ENCODE results near the gene KIFC1.
A peak's percentile ranks its signal among the peaks of the same experiment; 100 is the strongest.
"Not testable (repeated sequence)": the region's sequence is repeated elsewhere in the genome, so short reads cannot be mapped to it uniquely, and the experiment has no call there.

The KIFC1 gene

DNA sequence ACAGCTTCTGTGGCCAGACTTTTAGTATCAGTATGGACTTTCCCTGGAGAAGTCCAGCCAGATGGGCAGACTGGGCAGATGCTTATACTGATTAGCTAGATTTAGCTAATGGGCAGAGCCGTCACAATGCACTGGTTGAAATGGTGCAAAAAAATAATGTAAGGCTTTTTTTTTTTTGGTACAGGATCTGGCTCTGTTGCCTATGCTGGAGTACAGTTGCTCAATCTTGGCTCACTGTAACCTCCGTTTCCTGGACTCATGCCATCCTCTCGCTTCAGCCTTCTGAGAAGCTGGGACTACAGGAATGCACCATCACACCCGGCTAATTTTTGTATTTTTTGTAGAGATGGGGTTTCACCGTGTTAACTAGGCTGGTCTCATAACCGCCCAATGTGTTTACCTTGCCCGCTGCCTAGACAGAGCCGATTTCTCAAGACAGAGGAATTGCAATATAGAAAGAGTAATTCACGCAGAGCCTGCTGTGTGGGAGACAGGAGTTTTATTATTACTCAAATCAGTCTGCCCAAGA, 16.4 kb upstream of the KIFC1 start:
- DNase-seq = no peak

GRCh38 chr6:33377171-33377570, 14.5 kb upstream of the KIFC1 start:
- no peak for DNase-seq

DNA sequence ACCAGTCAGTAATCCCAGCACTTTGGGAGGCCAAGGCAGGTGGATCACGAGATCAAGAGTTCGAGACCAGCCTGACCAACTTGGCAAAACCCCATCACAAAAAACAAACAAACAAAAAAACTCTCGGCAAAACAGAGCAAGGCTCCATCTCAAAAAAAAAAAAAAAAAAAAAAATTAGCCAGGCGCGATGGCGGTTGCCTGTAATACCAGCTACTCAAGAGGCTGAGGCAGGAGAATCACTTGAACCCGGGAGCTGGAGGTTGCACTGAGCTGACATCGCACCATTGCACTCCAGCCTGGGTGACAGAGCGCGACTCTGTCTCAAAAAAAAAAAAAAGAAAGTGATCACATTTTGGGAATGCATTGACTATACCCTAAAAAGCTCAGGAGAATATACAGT, 12.4 kb upstream of the KIFC1 start:
- not testable (repeated sequence) for DNase-seq

DNA sequence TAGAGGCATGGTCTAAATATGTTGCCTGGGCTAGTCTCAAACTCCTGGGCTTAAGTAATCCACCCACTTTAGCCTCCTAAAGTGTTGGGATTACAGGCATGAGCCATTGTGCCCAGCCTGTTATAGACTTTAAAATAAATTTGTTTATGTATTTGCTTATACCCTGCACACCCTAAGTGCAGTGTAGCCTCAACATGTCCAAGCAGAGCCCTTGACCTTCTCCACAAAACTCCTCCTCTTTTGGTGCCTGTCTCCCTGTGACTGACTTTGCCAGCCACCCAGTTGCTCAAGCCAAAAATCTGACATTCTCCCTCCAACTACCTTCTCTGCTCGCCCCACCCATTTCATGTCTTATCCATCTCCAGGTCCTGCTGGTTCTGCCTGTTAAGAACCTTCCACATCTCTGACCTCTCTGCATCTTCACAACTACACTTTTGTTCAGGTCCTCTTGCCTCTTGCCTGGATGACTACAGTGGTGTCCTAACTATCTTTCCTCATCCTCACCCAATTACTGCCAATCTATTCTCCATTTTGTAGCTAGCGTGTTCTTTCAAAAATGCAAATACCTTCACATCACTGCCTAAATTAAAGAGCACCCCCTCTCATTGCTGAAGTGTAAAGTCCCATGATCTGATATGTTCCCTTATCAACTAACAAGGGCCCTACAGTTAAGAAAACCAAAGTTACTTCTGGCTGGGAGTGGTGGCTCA, 11.2 kb upstream of the KIFC1 start:
- DNase-seq = no peak

DNA sequence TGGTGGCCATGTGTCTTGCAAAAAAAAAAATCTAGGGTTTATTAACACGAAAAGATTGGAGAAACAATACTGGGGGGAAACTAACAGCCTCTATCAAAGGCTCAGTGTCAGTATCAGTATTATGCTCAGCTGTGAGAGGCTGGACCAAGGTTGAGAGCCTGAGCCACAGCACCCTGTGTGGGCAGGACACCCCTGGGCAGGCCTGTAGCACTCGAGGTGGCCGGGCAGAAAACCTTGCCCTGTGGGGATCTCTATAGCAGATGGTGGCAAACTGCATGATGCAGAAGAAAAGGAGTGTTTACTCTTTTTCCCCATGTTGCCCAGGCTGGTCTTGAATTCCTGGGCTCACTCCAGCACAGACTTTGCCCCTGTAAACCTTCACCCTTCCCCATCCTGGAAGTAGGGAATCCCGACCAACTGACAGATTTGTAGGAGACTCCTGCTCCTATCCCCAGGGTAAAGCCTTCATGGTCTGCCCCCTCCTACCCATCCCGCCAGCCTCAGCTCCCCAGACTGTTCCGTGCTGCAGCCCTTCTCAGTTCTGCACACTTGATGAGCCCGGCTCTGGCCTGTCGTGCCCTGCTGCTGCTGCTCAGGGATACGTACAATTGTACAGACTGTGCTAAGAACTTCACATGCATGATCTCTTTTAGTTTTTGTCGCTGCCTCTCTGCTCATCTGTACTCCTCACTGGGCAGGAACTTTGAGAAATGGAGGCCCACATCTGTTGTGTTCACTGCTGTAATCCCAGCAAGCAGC, 8.0 kb upstream of the KIFC1 start:
- DNase-seq = no peak

DNA sequence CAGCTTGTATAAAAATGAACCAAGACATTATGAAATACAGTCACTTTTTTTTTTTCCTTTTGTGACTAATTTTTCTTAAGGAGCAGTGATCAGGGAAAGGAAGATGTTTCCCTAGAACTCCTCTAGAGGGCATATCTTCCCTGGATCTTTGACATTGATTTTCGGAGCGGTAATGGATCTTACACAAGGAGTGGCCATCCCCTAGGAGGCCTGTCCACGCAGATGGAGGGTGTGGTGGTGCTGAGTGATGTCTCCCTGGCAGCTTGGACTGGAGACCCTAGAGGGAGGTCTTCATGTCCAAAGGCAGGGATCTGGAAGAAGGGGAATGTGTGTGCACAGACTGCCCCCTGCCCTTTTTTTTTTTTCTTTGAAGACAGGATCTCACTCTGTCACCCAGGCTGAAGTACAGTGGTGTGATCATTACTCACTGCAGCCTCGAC, 7.0 kb upstream of the KIFC1 start:
- DNase-seq = no peak

- DNase-seq = no peak
Observed at GRCh38 chr6:33390173-33390572, 1.4 kb upstream of the KIFC1 start.

GRCh38 chr6:33390767-33391277, 801 bp upstream of the KIFC1 start:
- no peak for DNase-seq

DNA sequence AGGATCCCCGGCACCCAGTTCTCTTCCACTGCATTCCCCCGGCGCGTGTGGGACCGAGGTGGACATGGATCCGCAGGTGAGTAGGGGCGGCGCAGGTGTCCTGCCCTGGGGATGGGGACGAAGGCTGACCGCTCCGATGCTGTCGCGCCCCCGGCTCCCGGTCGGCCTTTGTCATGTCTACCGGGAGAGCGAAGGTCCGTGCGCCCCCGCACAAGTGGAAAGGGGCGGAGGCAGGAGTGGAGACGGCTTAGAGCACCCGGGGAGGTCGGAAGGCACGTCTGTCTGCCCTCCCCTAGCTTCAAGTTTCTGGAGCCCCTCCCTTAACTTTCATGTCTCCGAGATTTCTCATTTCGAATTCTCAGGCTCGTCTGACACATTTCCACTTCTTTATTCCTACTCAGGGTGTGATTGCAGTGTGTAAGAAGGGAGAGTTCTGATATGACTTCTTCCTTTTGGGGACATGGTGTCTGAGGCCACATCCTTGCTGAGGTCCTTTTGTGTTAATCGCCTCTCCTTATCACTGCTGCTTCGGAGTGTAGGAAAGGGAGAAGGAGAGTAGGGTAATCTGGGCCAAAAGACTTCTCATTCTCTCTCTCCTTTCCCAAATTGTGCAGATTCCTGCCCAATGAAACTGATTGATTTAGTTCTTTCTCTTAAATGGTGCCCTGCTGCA, 435 bp downstream of the KIFC1 start:
- no peak for DNase-seq

GRCh38 chr6:33392595-33392948, 949 bp downstream of the KIFC1 start:
- DNase-seq = no peak

GRCh38 chr6:33392979-33393378, 1.4 kb downstream of the KIFC1 start:
- no peak for DNase-seq

- no peak for DNase-seq
Observed at GRCh38 chr6:33397541-33397940, 5.9 kb downstream of the KIFC1 start.

DNA sequence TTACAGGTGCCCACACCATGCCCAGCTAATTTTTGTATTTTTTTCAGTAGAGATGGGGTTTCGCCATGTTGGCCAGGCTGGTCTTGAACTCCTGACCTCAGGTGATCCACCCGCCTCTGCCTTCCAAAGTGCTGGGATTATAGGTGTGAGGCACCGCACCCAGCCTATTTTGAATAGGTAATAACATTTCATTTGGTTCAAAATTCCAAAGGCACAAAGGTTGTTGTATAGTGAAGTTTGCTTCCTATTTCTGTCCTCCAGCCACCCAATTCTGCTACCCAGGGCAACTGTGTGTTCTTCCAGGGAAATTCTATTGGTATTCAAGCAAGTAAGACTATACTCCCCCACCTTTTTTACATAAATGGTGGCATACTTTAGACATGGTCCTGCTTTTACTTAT, 7.0 kb downstream of the KIFC1 start:
- DNase-seq = not testable (repeated sequence)

GRCh38 chr6:33399881-33400280, 8.3 kb downstream of the KIFC1 start:
- DNase-seq = not testable (repeated sequence)

- no peak for DNase-seq
Observed at GRCh38 chr6:33404884-33405283, 13.3 kb downstream of the KIFC1 start.

GRCh38 chr6:33405386-33405940, 13.8 kb downstream of the KIFC1 start:
- no peak for DNase-seq

GRCh38 chr6:33406126-33406525, 14.5 kb downstream of the KIFC1 start:
- no peak for DNase-seq

DNA sequence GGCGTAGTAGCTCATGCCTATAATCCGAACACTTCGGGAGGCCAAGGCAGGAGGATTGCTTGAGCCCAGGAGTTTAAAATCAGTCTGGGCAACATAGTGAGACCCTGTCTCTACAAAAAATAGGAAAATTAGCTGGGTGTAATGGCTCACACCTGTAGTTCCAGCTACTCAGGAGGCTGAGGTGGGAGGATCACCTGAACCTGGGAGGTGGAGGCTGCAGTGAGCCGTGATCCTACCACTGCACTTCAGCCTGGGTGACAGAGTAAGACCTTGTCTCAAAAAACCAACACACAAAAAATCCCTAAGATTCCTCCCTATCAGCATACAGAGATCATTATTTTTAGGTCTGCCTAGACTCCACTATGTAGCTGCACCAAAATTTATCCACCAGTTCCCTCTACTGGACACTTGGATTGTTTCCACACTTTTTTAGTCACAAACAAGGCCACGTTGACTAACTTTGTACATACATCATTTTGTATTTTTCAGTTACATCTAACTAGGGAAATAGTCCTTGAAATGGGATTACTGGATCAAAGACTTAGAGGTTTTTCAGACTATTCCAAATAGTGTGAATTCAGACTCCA, 15.6 kb downstream of the KIFC1 start:
- no peak for DNase-seq

- peak; percentile 94 to 96 for DNase-seq
Observed at GRCh38 chr6:33410050-33410710, 18.6 kb downstream of the KIFC1 start.

DNA sequence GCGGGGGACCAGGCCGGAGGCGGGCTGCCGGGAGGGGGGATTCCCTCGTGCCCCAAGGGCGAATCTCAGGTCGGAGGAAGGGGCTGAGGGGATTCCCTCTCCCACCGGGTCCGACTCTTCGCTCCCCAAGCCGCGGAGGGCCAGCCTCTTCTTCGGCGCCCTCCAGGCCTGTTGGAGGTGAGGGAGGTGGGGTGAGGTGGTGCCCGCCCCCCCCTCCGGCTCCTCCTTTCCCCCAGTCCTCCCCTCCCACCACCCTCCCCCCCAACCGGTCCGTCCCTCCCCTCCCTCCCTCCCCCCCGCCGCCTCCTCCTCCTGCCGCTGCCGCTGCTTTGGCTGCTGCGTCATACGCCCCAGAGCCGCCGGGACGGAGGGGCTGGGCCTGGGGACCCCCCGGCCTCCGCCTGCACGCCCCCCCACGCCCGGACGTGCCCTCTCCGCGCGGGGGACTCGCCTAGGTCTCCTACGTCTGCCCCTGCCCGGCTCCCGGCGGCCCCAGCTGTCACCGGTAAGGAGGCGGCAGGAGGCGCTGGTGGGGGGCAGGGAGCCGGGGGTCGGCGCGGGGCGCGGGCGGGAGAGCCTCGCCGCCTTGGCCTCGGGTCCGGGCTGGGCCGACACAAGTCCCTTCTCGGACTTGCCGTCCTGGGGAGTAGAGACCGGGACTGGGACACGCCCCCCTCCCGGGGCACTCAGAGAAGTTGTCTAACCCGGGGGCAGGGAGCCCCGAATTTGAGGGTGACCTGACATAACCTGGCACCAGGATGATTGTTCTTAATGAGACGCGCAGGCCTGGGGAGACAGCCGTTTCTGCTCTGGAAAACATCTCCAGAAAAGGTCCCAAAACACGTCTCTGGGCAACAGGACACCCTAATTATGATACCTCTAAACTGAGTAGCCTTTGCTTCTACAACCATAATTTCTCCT, 19.3 kb downstream of the KIFC1 start, which contains the start of gene PHF1:
PHF1 (plus strand) TSS at position 304 of the 921 bp plus-strand sequence. CDS start 1,250 bp downstream, outside the sequence.
- peak; percentile 74 to 79 for DNase-seq

- DNase-seq = no peak
Observed at GRCh38 chr6:33411632-33412005, 20.0 kb downstream of the KIFC1 start.

Measured in SHP77 (cell line).